MV-4-11 (cell line): ENCODE data around the gene ERP29.

Experiments
- DNase-seq: peaks from one replicate; lab custom pipeline; 2025; lab: John Stamatoyannopoulos, UW

ERP29 gene

GRCh38 chr12:112012775-112013600 is at the start of gene ERP29, which contains the start of gene TMEM116:
ERP29 (plus strand) TSS chr12:112013426; CDS start chr12:112013466, 40 bp downstream.
TMEM116 (minus strand) TSS chr12:112013165; CDS start chr12:112005270, 7,895 bp downstream.
- DNase-seq: peak; percentile 98

- no peak for DNase-seq
Measured at GRCh38 chr12:111964935-111965334, 48.3 kb upstream of the ERP29 start.

GRCh38 chr12:111971800-111972199 is 41.4 kb upstream of the ERP29 start:
- no peak for DNase-seq

GRCh38 chr12:111975161-111975931 is 37.9 kb upstream of the ERP29 start:
- peak; percentile 46 for DNase-seq

GRCh38 chr12:111976291-111976690 is 36.9 kb upstream of the ERP29 start:
- DNase-seq: no peak

- no peak for DNase-seq
Measured at GRCh38 chr12:111976860-111977259, 36.4 kb upstream of the ERP29 start.

GRCh38 chr12:111978545-111978944 is 34.7 kb upstream of the ERP29 start:
- no peak for DNase-seq

- no peak for DNase-seq
Measured at GRCh38 chr12:111980598-111980997, 32.6 kb upstream of the ERP29 start.

GRCh38 chr12:111981987-111982386 is 31.2 kb upstream of the ERP29 start:
- DNase-seq: no peak

GRCh38 chr12:111984820-111985219 is 28.4 kb upstream of the ERP29 start:
- DNase-seq: no peak

- no peak for DNase-seq
Measured at GRCh38 chr12:111991535-111991934, 21.7 kb upstream of the ERP29 start.

- DNase-seq: peak; percentile 44
Measured at GRCh38 chr12:111991946-111992345, 21.3 kb upstream of the ERP29 start.

GRCh38 chr12:111992464-111992863 is 20.8 kb upstream of the ERP29 start:
- DNase-seq: no peak

GRCh38 chr12:111993292-111994150 is 19.7 kb upstream of the ERP29 start:
- DNase-seq: no peak

GRCh38 chr12:111994211-111995111 is 18.8 kb upstream of the ERP29 start:
- peak; percentile 98 for DNase-seq

GRCh38 chr12:111995782-111996480 is 17.3 kb upstream of the ERP29 start:
- peak; percentile 55 for DNase-seq

GRCh38 chr12:111997300-111997699 is 15.9 kb upstream of the ERP29 start:
- DNase-seq: no peak

- DNase-seq: no peak
Measured at GRCh38 chr12:111998015-111998414, 15.2 kb upstream of the ERP29 start.

- peak; percentile 68 for DNase-seq
Measured at GRCh38 chr12:111999129-111999528, 14.1 kb upstream of the ERP29 start.

- DNase-seq: no peak
Measured at GRCh38 chr12:112000820-112001219, 12.4 kb upstream of the ERP29 start.
